Calu3 (cell line): ENCODE results near the gene C6orf58. TPM values are rescaled to one million over a fixed set of nuclear protein-coding genes. Genes with fewer than 3 reads are reported as not detected.

Source experiments
- BruUV-seq: library from RNA; stranded (reverse); fragments of 400-500 nt; replicated peaks from 2 replicates; lab custom pipeline; 2021; lab: Mats Ljungman, UMichigan
- CTCF ChIA-PET: fragments of 300-600 bp; sonication (Branson Sonifier 250); formaldehyde crosslinking; loops from one replicate; lab custom pipeline; 2022; ENCODE audit warnings: antibody characterized with exemption; lab: Charles Lee
- DNase-seq: peaks from one replicate; pipeline ENCODE4 v3.0.0; 2022
- H3K27ac Mint-ChIP-seq: one replicate; pipeline ENCODE4 v1.8.0; 2022; ENCODE audit warnings: mixed read lengths; ENCODE audit not compliant: unreplicated experiment
- H3K27me3 Mint-ChIP-seq: one replicate; pipeline ENCODE4 v1.8.0; 2022; ENCODE audit warnings: mixed read lengths; ENCODE audit not compliant: unreplicated experiment
- H3K36me3 Mint-ChIP-seq: one replicate; pipeline ENCODE4 v1.8.0; 2022; ENCODE audit warnings: mild to moderate bottlenecking, moderate library complexity, mixed read lengths; ENCODE audit not compliant: insufficient read depth, unreplicated experiment
- H3K4me1 Mint-ChIP-seq: one replicate; pipeline ENCODE4 v1.8.0; 2022; ENCODE audit warnings: mild to moderate bottlenecking, low read depth, mixed read lengths; ENCODE audit not compliant: unreplicated experiment
- H3K4me3 Mint-ChIP-seq: one replicate; pipeline ENCODE4 v1.8.0; 2022; ENCODE audit warnings: mild to moderate bottlenecking, low read depth, moderate library complexity, mixed read lengths; ENCODE audit not compliant: unreplicated experiment
- H3K9me3 Mint-ChIP-seq: one replicate; pipeline ENCODE4 v1.8.0; 2022; ENCODE audit warnings: low read depth, mixed read lengths; ENCODE audit not compliant: unreplicated experiment
- intact Hi-C: fragments of 100-400 bp; cut with micrococcal nuclease; formaldehyde crosslinking; loops from one replicate; pipeline ENCODE4 v1.10.0; 2022; ENCODE audit not compliant: unreplicated experiment
- total RNA-seq: library from RNA; stranded (reverse); gene quantifications from 2 replicates; pipeline ENCODE4 v1.2.3, GENCODE V29; 2022
- TF ChIP-seq, protein P1 (sequence below): fragments of 200-600 bp; IDR thresholded peaks from one replicate; pipeline ENCODE4 v1.8.0; 2022; ENCODE audit warnings: antibody characterized with exemption; ENCODE audit not compliant: unreplicated experiment

C6orf58 gene
- total RNA-seq, 1 experiment from 2014 or later: 0.31 TPM

DNA sequence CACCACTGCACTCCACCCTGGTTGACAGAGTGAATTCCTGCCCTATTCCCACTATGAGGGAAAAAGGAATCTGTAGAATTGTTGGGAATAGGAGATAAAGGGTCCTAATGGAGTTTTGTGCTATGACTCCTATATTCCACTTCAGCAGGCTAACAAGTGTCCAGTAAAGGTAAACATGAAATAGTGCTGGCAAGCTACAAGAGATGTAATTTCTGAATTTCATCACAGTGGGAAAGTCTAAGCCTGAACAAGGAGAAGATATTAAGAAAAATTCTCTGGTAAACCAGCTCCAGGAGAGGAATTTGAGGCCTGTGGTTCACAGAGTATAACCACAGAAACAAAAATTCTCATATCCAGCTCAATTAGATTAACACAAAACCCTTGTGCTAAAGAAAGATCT lies 10.3 kb upstream of the C6orf58 start:
- Mint-ChIP-seq H3K4me3 (no peak overlapping the region), H3K9me3 (peaks cover 2% of the 10 kb centered on the region), H3K27me3 (no peaks in the 10 kb centered on the region), H3K27ac (no peak overlapping the region), H3K4me1 (peaks cover 38% of the 10 kb centered on the region), H3K36me3 (no peaks in the 10 kb centered on the region)
- CTCF ChIA-PET: no interaction called here
- no peak for DNase-seq
- no TSS peak for BruUV-seq
- TF ChIP-seq, protein P1, sequence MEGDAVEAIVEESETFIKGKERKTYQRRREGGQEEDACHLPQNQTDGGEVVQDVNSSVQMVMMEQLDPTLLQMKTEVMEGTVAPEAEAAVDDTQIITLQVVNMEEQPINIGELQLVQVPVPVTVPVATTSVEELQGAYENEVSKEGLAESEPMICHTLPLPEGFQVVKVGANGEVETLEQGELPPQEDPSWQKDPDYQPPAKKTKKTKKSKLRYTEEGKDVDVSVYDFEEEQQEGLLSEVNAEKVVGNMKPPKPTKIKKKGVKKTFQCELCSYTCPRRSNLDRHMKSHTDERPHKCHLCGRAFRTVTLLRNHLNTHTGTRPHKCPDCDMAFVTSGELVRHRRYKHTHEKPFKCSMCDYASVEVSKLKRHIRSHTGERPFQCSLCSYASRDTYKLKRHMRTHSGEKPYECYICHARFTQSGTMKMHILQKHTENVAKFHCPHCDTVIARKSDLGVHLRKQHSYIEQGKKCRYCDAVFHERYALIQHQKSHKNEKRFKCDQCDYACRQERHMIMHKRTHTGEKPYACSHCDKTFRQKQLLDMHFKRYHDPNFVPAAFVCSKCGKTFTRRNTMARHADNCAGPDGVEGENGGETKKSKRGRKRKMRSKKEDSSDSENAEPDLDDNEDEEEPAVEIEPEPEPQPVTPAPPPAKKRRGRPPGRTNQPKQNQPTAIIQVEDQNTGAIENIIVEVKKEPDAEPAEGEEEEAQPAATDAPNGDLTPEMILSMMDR: no peak
- intact Hi-C loops: no loop called here

DNA sequence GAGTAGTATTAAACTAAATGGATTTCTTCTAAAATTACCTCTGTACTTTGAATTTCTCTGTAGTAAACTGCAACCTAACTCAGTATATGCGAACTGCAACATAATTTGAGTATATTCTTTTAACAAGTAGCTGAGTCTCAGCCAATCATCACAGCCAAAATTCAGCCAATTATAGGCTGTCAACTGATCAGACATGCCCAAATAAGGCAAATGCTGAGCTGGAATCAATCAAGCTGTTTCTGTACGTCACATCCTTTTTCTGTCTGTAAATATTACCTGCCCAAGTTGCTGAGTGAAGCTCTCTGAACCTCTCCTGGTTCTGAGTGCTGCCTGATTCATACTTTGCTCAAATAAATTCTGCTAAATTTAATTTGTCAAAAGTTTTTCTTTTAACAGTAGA lies 9.5 kb upstream of the C6orf58 start:
- no peaks in the 10 kb centered on the region for H3K9me3 Mint-ChIP-seq
- TF ChIP-seq, protein P1: no peak
- no peaks in the 10 kb centered on the region for H3K27me3 Mint-ChIP-seq
- no peak for DNase-seq
- no peak overlapping the region for H3K4me3 Mint-ChIP-seq
- no peak overlapping the region for H3K27ac Mint-ChIP-seq
- H3K36me3 Mint-ChIP-seq: no peaks in the 10 kb centered on the region
- no TSS peak for BruUV-seq
- CTCF ChIA-PET: no interaction called here
- intact Hi-C loops: no loop called here
- peaks cover 33% of the 10 kb centered on the region for H3K4me1 Mint-ChIP-seq

DNA sequence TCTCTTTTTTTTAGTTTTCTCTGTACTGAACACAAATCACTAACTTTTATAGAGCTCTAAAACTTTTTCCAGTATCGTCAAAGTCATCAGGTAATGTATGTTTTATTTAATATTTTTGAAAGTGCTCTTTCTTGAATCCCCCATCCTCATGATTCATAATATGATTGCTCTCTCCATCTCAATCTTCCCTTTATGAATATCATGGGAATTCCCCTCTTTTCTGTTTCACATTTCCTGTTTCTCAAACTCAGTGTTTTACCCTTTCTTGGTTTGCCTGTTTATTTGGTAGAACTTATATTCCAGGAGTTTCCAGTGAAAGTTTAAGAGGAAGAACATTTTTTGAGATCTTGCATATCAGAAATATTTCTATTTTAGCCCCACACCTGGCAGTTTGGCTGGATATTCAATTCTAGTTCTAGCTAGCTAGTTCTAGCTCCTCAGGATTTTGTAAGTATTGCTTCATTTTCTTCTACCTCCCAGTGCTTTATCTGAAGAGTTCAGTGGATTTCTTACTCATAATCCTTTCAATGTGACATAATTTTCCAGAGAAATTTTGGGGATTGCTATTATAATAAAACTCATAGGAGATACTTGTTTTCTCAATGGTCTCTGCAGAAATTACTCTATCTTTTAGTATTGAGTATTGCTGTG lies 6.1 kb upstream of the C6orf58 start:
- no peak for DNase-seq
- TF ChIP-seq, protein P1: no peak
- no TSS peak for BruUV-seq
- Mint-ChIP-seq H3K27ac (peak overlapping the region; percentile 23), H3K9me3 (no peaks in the 10 kb centered on the region), H3K36me3 (no peaks in the 10 kb centered on the region), H3K4me3 (peak overlapping the region; percentile 8), H3K27me3 (no peaks in the 10 kb centered on the region), H3K4me1 (peaks cover 32% of the 10 kb centered on the region)
- intact Hi-C loops: no loop called here
- CTCF ChIA-PET: no interaction called here

DNA sequence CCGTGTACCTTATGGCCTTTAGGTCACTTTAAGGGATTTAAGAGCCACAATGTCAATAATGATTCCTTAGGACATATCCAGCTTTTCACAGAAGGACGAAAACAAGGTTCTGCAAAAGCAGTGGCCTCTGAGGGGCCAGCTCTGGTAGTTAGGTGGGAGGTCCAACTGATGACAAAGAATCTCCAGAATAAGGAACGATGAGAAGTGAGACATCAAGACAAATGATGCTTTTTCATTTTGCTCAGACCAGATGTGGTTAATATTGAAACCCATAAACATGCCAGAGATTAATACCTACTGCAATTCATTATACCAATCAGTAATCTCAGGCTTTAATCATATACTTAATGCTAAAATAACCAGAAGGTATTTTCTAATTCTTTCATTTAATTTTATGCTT lies 1.9 kb downstream of the C6orf58 start:
- Mint-ChIP-seq H3K36me3 (no peaks in the 10 kb centered on the region), H3K27me3 (no peaks in the 10 kb centered on the region), H3K4me1 (peaks cover 13% of the 10 kb centered on the region), H3K4me3 (no peak overlapping the region), H3K9me3 (no peaks in the 10 kb centered on the region), H3K27ac (no peak overlapping the region)
- TF ChIP-seq, protein P1: no peak
- DNase-seq: no peak
- intact Hi-C loops: no loop called here
- no TSS peak for BruUV-seq
- CTCF ChIA-PET: no interaction called here
